C4-2B (cell line): Measurements from ENCODE around the gene ETV6.

Experiments
- CTCF ChIP-seq: fragments of 450-650 bp; conservative IDR thresholded peaks from 2 replicates; pipeline ENCODE4 v1.5.1; 2017; ENCODE audit warnings: mild to moderate bottlenecking
- ZFX ChIP-seq: fragments of 450-650 bp; IDR thresholded peaks from 2 replicates; pipeline ENCODE4 v1.6.1; 2017

GRCh38 chr12:11744410-11744801, 94.9 kb downstream of the ETV6 start:
- TF ChIP-seq CTCF (no peak), ZFX (no peak)
